GM23248 (cell line): ENCODE measurements around the gene WASF3. TPM values are rescaled to one million over a fixed set of nuclear protein-coding genes. Genes with fewer than 3 reads are reported as not detected.
A peak's percentile ranks its signal among the peaks of the same experiment; 100 is the strongest.

Experiments
- DNase-seq: peaks from one replicate; pipeline ENCODE4 v3.0.0-alpha.2; 2015
- H2AFZ ChIP-seq: fragments of 200-600 bp; sonication (generic); 2 replicates; pipeline ENCODE4 v1.6.1; 2016; ENCODE audit warnings: antibody characterized with exemption
- H3F3A ChIP-seq: fragments of 200-600 bp; sonication (generic); 2 replicates; pipeline ENCODE4 v1.6.1; 2016; ENCODE audit warnings: mild to moderate bottlenecking, antibody characterized with exemption, mixed run types; ENCODE audit not compliant: insufficient read depth
- H3K27ac ChIP-seq: fragments of 200-600 bp; sonication (generic); 2 replicates; pipeline ENCODE4 v1.5.1; 2016; ENCODE audit warnings: mild to moderate bottlenecking
- H3K27me3 ChIP-seq: fragments of 200-600 bp; sonication (generic); replicated peaks from 2 replicates; pipeline ENCODE4 v1.6.1; 2016; ENCODE audit warnings: mild to moderate bottlenecking; ENCODE audit not compliant: insufficient read depth
- H3K36me3 ChIP-seq: fragments of 200-600 bp; sonication (generic); 2 replicates; pipeline ENCODE4 v1.6.1; 2016; ENCODE audit warnings: low read depth, mild to moderate bottlenecking
- H3K4me1 ChIP-seq: fragments of 200-600 bp; sonication (generic); 2 replicates; pipeline ENCODE4 v1.6.1; 2016; ENCODE audit warnings: mild to moderate bottlenecking; ENCODE audit not compliant: insufficient read depth
- H3K4me2 ChIP-seq: fragments of 200-600 bp; sonication (generic); one replicate; pipeline ENCODE4 v1.6.1; 2016; ENCODE audit warnings: mild to moderate bottlenecking; ENCODE audit not compliant: unreplicated experiment
- H3K4me3 ChIP-seq: fragments of 200-600 bp; sonication (generic); 2 replicates; pipeline ENCODE4 v1.5.1; 2016; ENCODE audit warnings: mild to moderate bottlenecking
- H3K79me2 ChIP-seq: fragments of 200-600 bp; sonication (generic); 2 replicates; pipeline ENCODE4 v1.6.1; 2016; ENCODE audit warnings: mild to moderate bottlenecking; ENCODE audit not compliant: insufficient read depth
- H3K9ac ChIP-seq: fragments of 200-600 bp; sonication (generic); 2 replicates; pipeline ENCODE4 v1.6.1; 2016; ENCODE audit warnings: mild to moderate bottlenecking
- H3K9me2 ChIP-seq: fragments of 200-600 bp; sonication (generic); 2 replicates; pipeline ENCODE4 v1.6.1; 2016; ENCODE audit warnings: mixed run types, mild to moderate bottlenecking, moderate library complexity; ENCODE audit not compliant: insufficient read depth
- H3K9me3 ChIP-seq: fragments of 200-600 bp; sonication (generic); one replicate; pipeline ENCODE4 v1.6.1; 2017; ENCODE audit warnings: low read depth
- H4K20me1 ChIP-seq: fragments of 200-600 bp; sonication (generic); 2 replicates; pipeline ENCODE4 v1.6.0; 2016; ENCODE audit not compliant: insufficient read depth
- EZH2 ChIP-seq: fragments of 200-600 bp; sonication (generic); IDR thresholded peaks from 2 replicates; pipeline ENCODE4 v1.6.1; 2018; ENCODE audit warnings: antibody characterized with exemption, mild to moderate bottlenecking; ENCODE audit not compliant: insufficient read depth, poor library complexity, severe bottlenecking
- EZH2phosphoT487 ChIP-seq: fragments of 200-600 bp; sonication (generic); IDR thresholded peaks from 2 replicates; pipeline ENCODE4 v1.6.1; 2018; ENCODE audit warnings: antibody characterized with exemption, moderate library complexity, mild to moderate bottlenecking, low read depth; ENCODE audit not compliant: insufficient read depth
- WGBS, 2 experiments: methylation state at CpG; one replicate each; pipeline ENCODE4 v1.1.6; 2015 to 2017; ENCODE audit warnings: low lambda C conversion rate in 2 of 2, low coverage in 1 of 2; ENCODE audit errors: missing lambda C conversion rate in 2 of 2; 5-methylcytosine and 5-hydroxymethylcytosine counted together
- in situ Hi-C: fragments of 300-500 bp; cut with MboI; formaldehyde crosslinking; loops from 2 replicates; pipeline ENCODE4 v1.15.0; 2020
- polyA plus RNA-seq: library from polyadenylated mRNA; unstranded; fragments of >200 nt; fragmentation: Nextera tagmentation; extraction: Ambion mirVana; gene quantifications from 2 replicates; pipeline ENCODE4 v1.2.1, GENCODE V29; 2016
- total RNA-seq: library from RNA; depleted of rRNA; stranded (reverse); fragments of >200 nt; shearing (Covaris generic); gene quantifications from 2 replicates; pipeline ENCODE4 v1.2.3, GENCODE V29; 2014

The WASF3 gene
- total and polyA plus RNA-seq, 2 experiments from 2014 or later = 14.7 to 19.9 TPM

DNA sequence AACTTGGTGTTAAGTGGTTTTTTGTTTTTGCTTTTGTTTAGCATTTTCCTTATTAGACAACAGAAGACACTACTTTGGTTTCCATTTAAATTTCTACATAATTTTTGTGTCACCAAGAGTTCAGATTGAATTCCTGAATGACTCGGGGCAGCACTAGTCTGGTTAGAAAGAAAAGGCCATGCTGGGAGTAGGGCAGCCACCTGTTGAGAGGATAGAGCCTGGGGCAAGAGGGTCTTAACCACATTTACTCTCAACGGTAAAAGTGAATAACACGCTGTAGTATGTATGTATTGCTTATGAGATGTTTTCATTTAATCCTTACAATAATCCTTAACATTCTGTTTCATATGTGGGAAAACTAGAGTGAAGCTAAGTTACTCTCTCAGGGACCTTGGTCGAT is 131.5 kb downstream of the WASF3 start:
- Histone ChIP-seq H3K36me3 (peaks cover 29% of the 10 kb centered on the region), H3K9me3 (no peaks in the 10 kb centered on the region), H3K9me2 (no peaks in the 10 kb centered on the region), H3F3A (peaks cover 8% of the 10 kb centered on the region; the same call in 1 of the 2 replicates), H3K4me1 (no peaks in the 10 kb centered on the region), H3K79me2 (no peaks in the 10 kb centered on the region), H3K9ac (no peak overlapping the region), H3K27me3 (no peaks in the 10 kb centered on the region), H3K4me2 (no peak overlapping the region), H3K4me3 (no peak overlapping the region), H4K20me1 (no peaks in the 10 kb centered on the region), H3K27ac (no peak overlapping the region), H2AFZ (no peak overlapping the region)
- in situ Hi-C loops = no loop called here
- WGBS, 2 experiments = 84 to 87% methylated on average over 4 of the region's 4 CpGs
- TF ChIP-seq EZH2 (no peak), EZH2phosphoT487 (no peak)
- no peak for DNase-seq

DNA sequence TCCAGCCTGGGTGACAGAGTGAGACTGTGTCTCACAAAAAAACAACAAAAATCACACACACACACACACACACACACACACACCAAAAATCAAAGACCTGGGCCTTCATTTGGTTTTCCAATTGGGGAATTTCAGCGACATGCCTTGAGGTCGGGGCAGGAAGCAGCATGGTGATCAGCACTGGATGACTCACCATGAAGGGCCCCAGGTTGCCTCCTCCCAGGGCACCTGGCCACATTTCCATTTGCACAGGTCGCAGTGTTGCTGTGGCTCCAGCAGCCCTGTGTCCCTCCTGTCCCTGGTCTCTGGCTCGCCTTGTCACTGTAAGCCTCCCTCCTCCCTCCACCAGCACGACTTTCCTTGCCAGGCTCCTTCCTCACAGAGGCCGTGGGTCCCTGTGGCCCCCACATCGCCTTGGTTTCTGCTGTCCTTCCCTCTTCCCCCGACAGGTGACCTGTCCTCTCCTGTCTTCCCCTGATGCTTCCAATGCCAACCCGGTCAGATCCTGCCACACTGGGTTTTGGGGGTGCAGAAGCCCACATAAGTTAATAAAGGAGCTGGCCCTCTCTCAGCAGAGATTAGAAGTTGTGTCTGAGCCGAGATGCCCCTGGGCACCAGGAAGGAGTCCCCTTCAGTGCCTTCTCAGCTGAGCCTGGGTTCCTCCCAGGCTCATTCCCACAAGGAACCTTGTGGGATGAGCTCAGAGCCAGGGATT is 136.4 kb downstream of the WASF3 start:
- Histone ChIP-seq H3K9me2 (no peaks in the 10 kb centered on the region), H3K27ac (no peak overlapping the region), H3K4me2 (no peak overlapping the region), H3F3A (peaks cover 8% of the 10 kb centered on the region; the same call in 1 of the 2 replicates), H3K4me3 (no peak overlapping the region), H3K9me3 (no peaks in the 10 kb centered on the region), H3K36me3 (peaks cover 8% of the 10 kb centered on the region), H2AFZ (no peak overlapping the region), H3K4me1 (peaks cover 5% of the 10 kb centered on the region; the same call in 1 of the 2 replicates), H3K9ac (no peak overlapping the region), H4K20me1 (no peaks in the 10 kb centered on the region), H3K79me2 (no peaks in the 10 kb centered on the region), H3K27me3 (no peaks in the 10 kb centered on the region)
- no peak for DNase-seq
- TF ChIP-seq EZH2phosphoT487 (no peak), EZH2 (no peak)
- in situ Hi-C loops = loop anchor here (5.0 to 10.0 kb wide), 2 partner anchors 199 to 512 kb away; no protein-coding TSS in a partner anchor
- WGBS, 2 experiments = 82 to 93% methylated on average over 10 of the region's 10 CpGs

DNA sequence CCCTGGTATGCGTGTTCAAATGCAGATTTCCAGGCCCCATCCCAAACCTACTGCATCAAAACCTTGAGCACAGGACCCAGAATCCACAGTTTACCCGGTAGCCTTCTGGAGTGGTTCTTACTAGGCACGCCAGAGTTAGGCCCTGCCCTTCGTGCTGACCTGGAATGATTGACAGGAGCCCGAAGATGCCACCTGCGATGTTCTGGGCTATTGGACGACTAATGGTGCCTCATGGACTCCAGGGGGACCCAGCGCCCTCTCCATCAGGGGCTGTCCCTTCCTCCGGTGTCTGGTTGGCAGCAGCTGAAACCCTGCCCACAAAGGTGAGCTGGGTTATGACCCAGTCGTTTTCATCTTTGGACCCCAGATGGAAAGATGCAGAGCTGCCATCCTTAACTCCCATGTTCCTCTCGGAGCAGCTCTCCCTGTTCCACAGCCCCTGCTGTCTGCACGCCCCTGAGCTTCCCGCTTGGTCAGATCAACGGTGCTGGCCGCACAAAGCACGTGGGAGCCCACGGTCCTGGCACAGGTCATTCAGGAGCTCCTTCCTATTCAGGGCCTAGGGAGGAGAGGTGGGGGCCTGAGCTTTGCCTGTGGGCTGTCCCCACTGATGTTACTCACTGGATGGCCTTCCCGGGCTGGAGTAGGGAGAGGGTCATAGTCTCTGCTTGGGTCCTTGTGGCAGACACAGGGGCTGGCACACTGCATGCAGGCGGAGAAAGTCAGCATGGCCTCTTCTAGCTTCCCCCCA is 137.3 kb downstream of the WASF3 start:
- Histone ChIP-seq H2AFZ (no peak overlapping the region), H3K36me3 (no peaks in the 10 kb centered on the region; the same call in 1 of the 2 replicates), H3K9me3 (no peaks in the 10 kb centered on the region), H3K27me3 (no peaks in the 10 kb centered on the region), H3K4me1 (peaks cover 5% of the 10 kb centered on the region; the same call in 1 of the 2 replicates), H3K9me2 (no peaks in the 10 kb centered on the region), H3K9ac (no peak overlapping the region), H3K27ac (no peak overlapping the region), H4K20me1 (no peaks in the 10 kb centered on the region), H3K4me2 (no peak overlapping the region), H3K4me3 (no peak overlapping the region), H3F3A (peaks cover 8% of the 10 kb centered on the region; the same call in 1 of the 2 replicates), H3K79me2 (no peaks in the 10 kb centered on the region)
- TF ChIP-seq EZH2 (no peak), EZH2phosphoT487 (no peak)
- DNase-seq = no peak
- in situ Hi-C loops = loop anchor here (5.0 to 10.0 kb wide), 2 partner anchors 200 to 512 kb away; no protein-coding TSS in a partner anchor
- 84 to 87% methylated on average over 19 of the region's 19 CpGs for WGBS, 2 experiments

DNA sequence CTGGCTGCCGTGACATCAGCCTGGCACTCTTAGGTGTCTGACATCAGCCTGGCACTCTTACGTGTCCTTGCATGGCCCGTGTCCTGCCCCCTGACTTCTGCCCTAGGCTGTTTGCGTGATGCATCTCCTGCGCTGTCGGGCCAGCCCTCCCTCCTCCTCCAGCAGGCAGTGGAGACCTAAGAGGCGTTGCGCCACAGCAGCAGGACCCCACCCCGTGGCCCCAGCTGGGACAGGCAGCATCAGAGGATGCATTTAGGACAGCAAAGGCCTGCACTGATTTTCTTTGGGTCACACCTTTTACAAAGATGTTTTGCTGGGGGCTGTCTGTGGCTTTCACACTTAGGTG is 137.8 kb downstream of the WASF3 start:
- in situ Hi-C loops = loop anchor here (10.0 kb wide), 1 partner anchor 201 kb away; no protein-coding TSS in a partner anchor
- H3K9me3 ChIP-seq = no peaks in the 10 kb centered on the region
- DNase-seq = peak; percentile 41

More for the DNA sequence above, 137.8 kb downstream of the WASF3 start:
- Histone ChIP-seq H2AFZ (no peak overlapping the region), H4K20me1 (no peaks in the 10 kb centered on the region), H3K9me2 (no peaks in the 10 kb centered on the region), H3F3A (peaks cover 8% of the 10 kb centered on the region; the same call in 1 of the 2 replicates), H3K4me1 (peaks cover 5% of the 10 kb centered on the region; the same call in 1 of the 2 replicates), H3K79me2 (no peaks in the 10 kb centered on the region), H3K27ac (no peak overlapping the region), H3K4me3 (no peak overlapping the region), H3K9ac (no peak overlapping the region), H3K27me3 (no peaks in the 10 kb centered on the region), H3K4me2 (no peak overlapping the region), H3K36me3 (no peaks in the 10 kb centered on the region; the same call in 1 of the 2 replicates)
- WGBS, 2 experiments = 52 to 53% methylated on average over 9 of the region's 9 CpGs
- TF ChIP-seq EZH2phosphoT487 (no peak), EZH2 (no peak)
